Measurements from ENCODE around the gene CUBN. TPM values are rescaled to one million over a fixed set of nuclear protein-coding genes. Genes with fewer than 3 reads are reported as not detected.

Gene CUBN
- total RNA-seq, 2 donors from 2014 or later, result 0.75 to 1.3 TPM

- no peaks in the 10 kb centered on the region for H3K9me3 ChIP-seq (ENCODE audit: control insufficient read depth, low read length)
- no peak overlapping the region for H3K27ac ChIP-seq (ENCODE audit: low read depth, low read length)
- H3K4me3 ChIP-seq (ENCODE audit: low read length), result no peak overlapping the region
- H3K4me1 ChIP-seq (ENCODE audit: control insufficient read depth, insufficient read depth, low read length), result peaks cover 2% of the 10 kb centered on the region
- TF ChIP-seq CTCF (conservative IDR thresholded peaks at IDR 0.05), result no peak
- peak; percentile 33 for DNase-seq
- 70 to 82% methylated on average over 7 to 9 of the region's 9 CpGs for WGBS, 2 experiments (ENCODE audit: insufficient coverage in 1 of 2, insufficient read length in 1 of 2)
- Mint-ChIP-seq H3K27me3 (ENCODE audit: insufficient read depth) (no peaks in the 10 kb centered on the region), H3K9me3 (no peaks in the 10 kb centered on the region), H3K36me3 (ENCODE audit: low read depth) (no peaks in the 10 kb centered on the region), H3K4me1 (no peaks in the 10 kb centered on the region), H3K27ac (no peak overlapping the region), H3K4me3 (no peak overlapping the region)
- H3K9ac ChIP-seq (ENCODE audit: extremely low read depth, low read length, poor library complexity, severe bottlenecking), result no peak overlapping the region
- no peaks in the 10 kb centered on the region for H3K27me3 ChIP-seq (ENCODE audit: control insufficient read depth, insufficient read depth, low read length, poor library complexity, severe bottlenecking)
- H3K36me3 ChIP-seq (ENCODE audit: control insufficient read depth, insufficient read depth, low read length), result no peaks in the 10 kb centered on the region
These were observed 99.9 kb downstream of the CUBN start for GRCh38 chr10:17029581-17030271.

GRCh38 chr10:17029239-17029580, 100.4 kb downstream of the CUBN start:
- no peaks in the 10 kb centered on the region for H3K36me3 Mint-ChIP-seq (ENCODE audit: low read depth)
- H3K9me3 Mint-ChIP-seq, result no peaks in the 10 kb centered on the region
- Histone ChIP-seq H3K9me3 (ENCODE audit: control insufficient read depth, low read length) (no peaks in the 10 kb centered on the region), H3K36me3 (ENCODE audit: control insufficient read depth, insufficient read depth, low read length) (no peaks in the 10 kb centered on the region), H3K9ac (ENCODE audit: extremely low read depth, low read length, poor library complexity, severe bottlenecking) (no peak overlapping the region), H3K27me3 (ENCODE audit: control insufficient read depth, insufficient read depth, low read length, poor library complexity, severe bottlenecking) (no peaks in the 10 kb centered on the region), H3K4me3 (ENCODE audit: low read length) (no peak overlapping the region), H3K27ac (ENCODE audit: low read depth, low read length) (no peak overlapping the region), H3K4me1 (ENCODE audit: control insufficient read depth, insufficient read depth, low read length) (peaks cover 2% of the 10 kb centered on the region)
- H3K27me3 Mint-ChIP-seq (ENCODE audit: insufficient read depth), result no peaks in the 10 kb centered on the region
- no peak overlapping the region for H3K4me3 Mint-ChIP-seq
- no peaks in the 10 kb centered on the region for H3K4me1 Mint-ChIP-seq
- WGBS, 2 experiments (ENCODE audit: insufficient coverage in 1 of 2, insufficient read length in 1 of 2), result 94% methylated on average over 4 of the region's 4 CpGs
- no peak for TF ChIP-seq CTCF (conservative IDR thresholded peaks at IDR 0.05)
- no peak overlapping the region for H3K27ac Mint-ChIP-seq
- no peak for DNase-seq

GRCh38 chr10:17028798-17029197, 100.8 kb downstream of the CUBN start:
- H3K27ac ChIP-seq (ENCODE audit: low read depth, low read length), result no peak overlapping the region
- no peaks in the 10 kb centered on the region for H3K27me3 ChIP-seq (ENCODE audit: control insufficient read depth, insufficient read depth, low read length, poor library complexity, severe bottlenecking)
- Mint-ChIP-seq H3K27me3 (ENCODE audit: insufficient read depth) (no peaks in the 10 kb centered on the region), H3K4me1 (peaks cover 3% of the 10 kb centered on the region), H3K9me3 (no peaks in the 10 kb centered on the region), H3K36me3 (ENCODE audit: low read depth) (no peaks in the 10 kb centered on the region), H3K4me3 (no peak overlapping the region), H3K27ac (no peak overlapping the region)
- no peaks in the 10 kb centered on the region for H3K9me3 ChIP-seq (ENCODE audit: control insufficient read depth, low read length)
- DNase-seq, result peak; percentile 18
- no peaks in the 10 kb centered on the region for H3K36me3 ChIP-seq (ENCODE audit: control insufficient read depth, insufficient read depth, low read length)
- H3K9ac ChIP-seq (ENCODE audit: extremely low read depth, low read length, poor library complexity, severe bottlenecking), result no peak overlapping the region
- WGBS, 2 experiments (ENCODE audit: insufficient coverage in 1 of 2, insufficient read length in 1 of 2), result 93 to 96% methylated on average over 3 to 4 of the region's 4 CpGs
- peaks cover 2% of the 10 kb centered on the region for H3K4me1 ChIP-seq (ENCODE audit: control insufficient read depth, insufficient read depth, low read length)
- TF ChIP-seq CTCF (conservative IDR thresholded peaks at IDR 0.05), result no peak
- no peak overlapping the region for H3K4me3 ChIP-seq (ENCODE audit: low read length)

All from endodermal cell (in vitro differentiated cells).